Keratinocyte (primary cell): Measurements from ENCODE around the gene TSPAN2. TPM values are rescaled to one million over a fixed set of nuclear protein-coding genes. Genes with fewer than 3 reads are reported as not detected.

Experiments
- DNase-seq: peaks from one replicate; pipeline ENCODE4 v3.0.0-alpha.2; 2011; ENCODE audit warnings: low read depth, missing footprints, low spot score
- FAIRE-seq: peaks from 2 replicates; lab custom pipeline; 2011; peaks lifted over from hg19 to GRCh38; lab: Jason Lieb, UNC
- H2AFZ ChIP-seq: 2 replicates; pipeline ENCODE4 v1.6.0; 2012; ENCODE audit warnings: low read length, control low read depth, inconsistent platforms; ENCODE audit not compliant: control insufficient read depth
- H3K27ac ChIP-seq: 2 replicates; pipeline ENCODE4 v1.5.1; 2011; ENCODE audit warnings: low read length; ENCODE audit not compliant: control insufficient read depth, insufficient read depth
- H3K27me3 ChIP-seq: 3 replicates; pipeline ENCODE4 v1.6.0; 2011; ENCODE audit warnings: low read length; ENCODE audit not compliant: control insufficient read depth, insufficient read depth; ENCODE audit errors: extremely low read depth
- H3K36me3 ChIP-seq, 2 experiments: 2 replicates in 1 of 2; 3 replicates in 1 of 2; pipeline ENCODE4 v1.5.1; 2011; ENCODE audit warnings: low read length in 2 of 2, mild to moderate bottlenecking in 1 of 2; ENCODE audit not compliant: control insufficient read depth in 2 of 2, insufficient read depth in 2 of 2; ENCODE audit errors: extremely low read depth in 1 of 2
- H3K4me1 ChIP-seq: 3 replicates; pipeline ENCODE4 v1.5.1; 2011; ENCODE audit warnings: low read length; ENCODE audit not compliant: control insufficient read depth, insufficient read depth; ENCODE audit errors: extremely low read depth
- H3K4me2 ChIP-seq: 3 replicates; pipeline ENCODE4 v1.6.0; 2011; ENCODE audit warnings: low read depth, low read length; ENCODE audit not compliant: control insufficient read depth, insufficient read depth; ENCODE audit errors: extremely low read depth
- H3K4me3 ChIP-seq, 3 experiments: fragments of 200-600 bp in 1 of 3; sonication (generic) in 1 of 3; 2 replicates in 2 of 3; 3 replicates in 1 of 3; pipeline ENCODE4 v1.5.1; 2011 to 2016; ENCODE audit warnings: low read length in 3 of 3, mild to moderate bottlenecking in 3 of 3, control low read depth in 2 of 3, inconsistent platforms in 1 of 3, low read depth in 1 of 3, mixed read lengths in 1 of 3, mixed run types in 1 of 3, moderate library complexity in 1 of 3; ENCODE audit not compliant: control insufficient read depth in 2 of 3, insufficient read depth in 2 of 3; ENCODE audit errors: extremely low read depth in 1 of 3
- H3K79me2 ChIP-seq: 2 replicates; pipeline ENCODE4 v1.6.0; 2012; ENCODE audit warnings: low read length; ENCODE audit not compliant: control insufficient read depth, insufficient read depth
- H3K9ac ChIP-seq: 3 replicates; pipeline ENCODE4 v1.6.0; 2011; ENCODE audit warnings: low read length; ENCODE audit not compliant: control insufficient read depth, insufficient read depth; ENCODE audit errors: extremely low read depth
- H3K9me1 ChIP-seq: 3 replicates; pipeline ENCODE4 v1.6.0; 2011; ENCODE audit warnings: low read length; ENCODE audit not compliant: control insufficient read depth, insufficient read depth; ENCODE audit errors: extremely low read depth
- H3K9me3 ChIP-seq: 2 replicates; pipeline ENCODE4 v1.5.1; 2012; ENCODE audit warnings: low read depth, low read length; ENCODE audit not compliant: control insufficient read depth
- H4K20me1 ChIP-seq: 3 replicates; pipeline ENCODE4 v1.6.0; 2011; ENCODE audit warnings: low read length; ENCODE audit not compliant: control insufficient read depth, insufficient read depth; ENCODE audit errors: extremely low read depth
- CTCF ChIP-seq, 3 experiments: IDR thresholded peaks in 1 of 3; conservative IDR thresholded peaks in 1 of 3; optimal IDR thresholded peaks in 1 of 3; 2 replicates in 2 of 3; 3 replicates in 1 of 3; pipeline versions ENCODE3 to v1.5.1; 2011; ENCODE audit warnings: low read length in 3 of 3, mild to moderate bottlenecking in 3 of 3, moderate library complexity in 2 of 3, control low read depth in 1 of 3, inconsistent platforms in 1 of 3; ENCODE audit not compliant: insufficient read depth in 2 of 3; ENCODE audit errors: extremely low read depth in 1 of 3
- EZH2 ChIP-seq: IDR thresholded peaks from one replicate; pipeline ENCODE4 v1.6.1; 2012; ENCODE audit warnings: inconsistent platforms, mild to moderate bottlenecking, low read length, moderate library complexity
- dilution Hi-C: fragments of 300-500 bp; cut with MboI; formaldehyde crosslinking; loops from one replicate; pipeline ENCODE4 v1.7.0; 2020; ENCODE audit warnings: low sequenced_read_pairs; ENCODE audit not compliant: extremely low pct_ligation_motif_present
- polyA plus RNA-seq, 5 experiments: library from polyadenylated mRNA; depleted of rRNA in 3 of 5; stranded (reverse) in 3 of 5; stranded (forward) in 1 of 5; unstranded in 1 of 5; fragments of >200 nt; gene quantifications; 1 replicate in 1 of 5; 2 replicates in 3 of 5; 3 replicates in 1 of 5; pipeline versions ENCODE4 v1.2.1 to v1.2.3, GENCODE V29; 2011 to 2012; ENCODE audit warnings: missing spikeins in 2 of 5, low read depth in 1 of 5, low replicate concordance in 1 of 5

TSPAN2 gene
- polyA plus RNA-seq, 1 donor (not counting 4 experiments of a cell fraction or from before 2014, with no cell fraction given) = 0.37 TPM

GRCh38 chr1:115064461-115064860, 24.8 kb downstream of the TSPAN2 start:
- H3K4me2 ChIP-seq = peak overlapping the region; percentile 23
- H3K27ac ChIP-seq = peak overlapping the region; percentile 2
- H3K27me3 ChIP-seq = no peaks in the 10 kb centered on the region
- H3K9me1 ChIP-seq = no peaks in the 10 kb centered on the region
- no peaks in the 10 kb centered on the region for H3K9me3 ChIP-seq
- H3K4me1 ChIP-seq = peaks cover 58% of the 10 kb centered on the region
- DNase-seq (no peak), FAIRE-seq (no peak)
- H3K79me2 ChIP-seq = no peaks in the 10 kb centered on the region
- no peak for TF ChIP-seq EZH2
- no peak for TF ChIP-seq CTCF (optimal IDR thresholded peaks at IDR 0.05 in 1 of 3, IDR thresholded peaks at IDR 0.05 in 1 of 3, conservative IDR thresholded peaks at IDR 0.05 in 1 of 3; ENCODE audit: extremely low read depth in 1 of 3, insufficient read depth in 2 of 3, low read length in 3 of 3)
- H3K4me3 ChIP-seq = no peak overlapping the region
- dilution Hi-C loops = no loop called here
- no peaks in the 10 kb centered on the region for H4K20me1 ChIP-seq
- H3K36me3 ChIP-seq = no peaks in the 10 kb centered on the region
- H3K9ac ChIP-seq = no peak overlapping the region
- peak overlapping the region; percentile 28 for H2AFZ ChIP-seq

- peak; percentile 90 for FAIRE-seq
- H3K9ac ChIP-seq = peak overlapping the region; percentile 59
- peak; percentile 35 for DNase-seq
- H2AFZ ChIP-seq = no peak overlapping the region
- no peaks in the 10 kb centered on the region for H3K36me3 ChIP-seq
- peak overlapping the region in 1 of 3 experiments; percentile 50 for H3K4me3 ChIP-seq
- H3K9me1 ChIP-seq = no peaks in the 10 kb centered on the region
- H3K27me3 ChIP-seq = no peaks in the 10 kb centered on the region
- H4K20me1 ChIP-seq = no peaks in the 10 kb centered on the region
- peak overlapping the region; percentile 95 for H3K27ac ChIP-seq
- peak overlapping the region; percentile 80 for H3K4me2 ChIP-seq
- TF ChIP-seq CTCF (optimal IDR thresholded peaks at IDR 0.05 in 1 of 3, IDR thresholded peaks at IDR 0.05 in 1 of 3, conservative IDR thresholded peaks at IDR 0.05 in 1 of 3; ENCODE audit: extremely low read depth in 1 of 3, insufficient read depth in 2 of 3, low read length in 3 of 3) = no peak
- TF ChIP-seq EZH2 = no peak
- H3K79me2 ChIP-seq = no peaks in the 10 kb centered on the region
- peaks cover 47% of the 10 kb centered on the region for H3K4me1 ChIP-seq
- H3K9me3 ChIP-seq = no peaks in the 10 kb centered on the region
- dilution Hi-C loops = no loop called here
These were observed 25.9 kb downstream of the TSPAN2 start for GRCh38 chr1:115063228-115063901.
